ENCODE results near the gene DPYSL3. TPM values are rescaled to one million over a fixed set of nuclear protein-coding genes. Genes with fewer than 3 reads are reported as not detected.

DPYSL3 gene
- total and polyA plus RNA-seq, 2 experiments from 2014 or later = 9.2 to 42.8 TPM

DNA sequence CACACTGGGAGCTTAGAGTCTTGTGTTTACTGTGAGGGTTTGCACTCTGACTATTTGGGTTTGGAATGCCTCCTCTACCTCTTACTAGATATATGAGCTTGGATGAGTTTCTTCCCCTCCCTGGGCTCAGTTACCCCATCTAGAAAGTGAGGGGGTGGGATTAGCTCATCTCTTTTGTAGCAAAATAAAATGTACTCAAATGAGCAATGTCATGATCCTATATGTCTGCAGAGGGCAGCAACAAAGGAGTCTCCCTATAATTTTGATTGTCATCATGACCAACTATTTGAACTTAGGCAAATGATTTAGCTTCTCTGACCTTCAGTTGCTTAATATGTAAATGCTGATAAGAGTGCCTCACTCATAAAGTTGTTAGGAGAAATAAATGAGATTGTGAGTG is 109.0 kb downstream of the DPYSL3 start:
- H3K36me3 ChIP-seq (ENCODE audit: low read depth) = peaks cover 3% of the 10 kb centered on the region; the same call in 1 of the 2 replicates
- H3K4me1 ChIP-seq (ENCODE audit: insufficient read depth) = peaks cover 31% of the 10 kb centered on the region
- TF ChIP-seq EZH2phosphoT487 (IDR thresholded peaks at IDR 0.05; ENCODE audit: insufficient read depth, low read depth) = no peak
- no peak for TF ChIP-seq EZH2 (IDR thresholded peaks at IDR 0.05; ENCODE audit: insufficient read depth, poor library complexity, severe bottlenecking)
- H3K79me2 ChIP-seq (ENCODE audit: insufficient read depth) = no peaks in the 10 kb centered on the region
- H3K27me3 ChIP-seq (replicated peaks; ENCODE audit: insufficient read depth) = no peaks in the 10 kb centered on the region
- in situ Hi-C loops (cut with MboI) = no loop called here
- peaks cover 37% of the 10 kb centered on the region for H3F3A ChIP-seq (ENCODE audit: insufficient read depth)
- H3K9me2 ChIP-seq (ENCODE audit: insufficient read depth) = no peaks in the 10 kb centered on the region
- H3K9ac ChIP-seq = no peak overlapping the region
- H2AFZ ChIP-seq = no peak overlapping the region
- H3K9me3 ChIP-seq (ENCODE audit: low read depth) = no peaks in the 10 kb centered on the region
- H3K27ac ChIP-seq = peak overlapping the region; percentile 29; the same call in 1 of the 2 replicates
- no peaks in the 10 kb centered on the region for H4K20me1 ChIP-seq (ENCODE audit: insufficient read depth)
- peak; percentile 60 for DNase-seq
- no peak overlapping the region for H3K4me2 ChIP-seq (ENCODE audit: unreplicated experiment)
- H3K4me3 ChIP-seq = no peak overlapping the region

GRCh38 chr5:147400126-147400809 is 109.6 kb downstream of the DPYSL3 start:
- Histone ChIP-seq H3K27me3 (replicated peaks; ENCODE audit: insufficient read depth) (no peaks in the 10 kb centered on the region), H3K9me3 (ENCODE audit: low read depth) (no peaks in the 10 kb centered on the region), H3K36me3 (ENCODE audit: low read depth) (peaks cover 3% of the 10 kb centered on the region; the same call in 1 of the 2 replicates), H4K20me1 (ENCODE audit: insufficient read depth) (no peaks in the 10 kb centered on the region), H3K4me1 (ENCODE audit: insufficient read depth) (peaks cover 30% of the 10 kb centered on the region), H3K79me2 (ENCODE audit: insufficient read depth) (no peaks in the 10 kb centered on the region), H2AFZ (no peak overlapping the region), H3K27ac (peak overlapping the region; percentile 29; the same call in 1 of the 2 replicates), H3K9ac (no peak overlapping the region), H3K9me2 (ENCODE audit: insufficient read depth) (no peaks in the 10 kb centered on the region), H3K4me2 (ENCODE audit: unreplicated experiment) (no peak overlapping the region), H3K4me3 (no peak overlapping the region), H3F3A (ENCODE audit: insufficient read depth) (peaks cover 32% of the 10 kb centered on the region)
- no peak for TF ChIP-seq EZH2phosphoT487 (IDR thresholded peaks at IDR 0.05; ENCODE audit: insufficient read depth, low read depth)
- TF ChIP-seq EZH2 (IDR thresholded peaks at IDR 0.05; ENCODE audit: insufficient read depth, poor library complexity, severe bottlenecking) = no peak
- no peak for DNase-seq
- 97 to 98% methylated on average over 7 of the region's 7 CpGs for WGBS, 2 experiments (ENCODE audit: low coverage in 1 of 2, low lambda C conversion rate in 2 of 2, missing lambda C conversion rate in 2 of 2)
- in situ Hi-C loops (cut with MboI) = no loop called here

DNA sequence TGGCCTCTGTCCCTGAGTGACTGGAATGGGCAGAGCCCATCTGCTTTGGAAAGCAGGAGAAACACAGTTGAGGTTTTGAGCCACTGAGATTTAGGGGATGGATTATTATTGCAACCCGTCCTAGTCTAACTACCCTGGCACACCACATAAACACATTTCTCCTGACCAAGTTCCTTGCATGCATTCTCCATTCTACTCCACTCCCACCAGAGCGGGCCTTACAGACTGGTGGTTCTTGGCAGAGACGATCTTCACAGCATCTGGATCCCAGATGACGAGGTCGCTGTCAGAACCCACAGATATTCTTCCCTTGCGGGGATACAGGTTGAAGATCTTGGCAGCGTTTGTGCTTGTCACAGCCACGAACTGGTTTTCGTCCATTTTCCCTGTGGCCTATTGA is 111.0 kb downstream of the DPYSL3 start:
- Histone ChIP-seq H3K27ac (0 out of 2 replicates have a peak overlapping the region, but pooled peaks have one; percentile 5), H3K9ac (no peak overlapping the region), H4K20me1 (ENCODE audit: insufficient read depth) (no peaks in the 10 kb centered on the region), H3K36me3 (ENCODE audit: low read depth) (peaks cover 3% of the 10 kb centered on the region; the same call in 1 of the 2 replicates), H3K4me1 (ENCODE audit: insufficient read depth) (peaks cover 20% of the 10 kb centered on the region), H3K9me3 (ENCODE audit: low read depth) (no peaks in the 10 kb centered on the region), H3K27me3 (replicated peaks; ENCODE audit: insufficient read depth) (no peaks in the 10 kb centered on the region), H2AFZ (no peak overlapping the region), H3K79me2 (ENCODE audit: insufficient read depth) (no peaks in the 10 kb centered on the region), H3K9me2 (ENCODE audit: insufficient read depth) (no peaks in the 10 kb centered on the region), H3F3A (ENCODE audit: insufficient read depth) (peaks cover 23% of the 10 kb centered on the region), H3K4me3 (no peak overlapping the region), H3K4me2 (ENCODE audit: unreplicated experiment) (no peak overlapping the region)
- DNase-seq = peak; percentile 45
- TF ChIP-seq EZH2 (IDR thresholded peaks at IDR 0.05; ENCODE audit: insufficient read depth, poor library complexity, severe bottlenecking) (no peak), EZH2phosphoT487 (IDR thresholded peaks at IDR 0.05; ENCODE audit: insufficient read depth, low read depth) (no peak)
- in situ Hi-C loops (cut with MboI) = loop anchor here (10.0 kb wide), 1 partner anchor 156 kb away; no protein-coding TSS in a partner anchor
- WGBS, 2 experiments (ENCODE audit: low coverage in 1 of 2, low lambda C conversion rate in 2 of 2, missing lambda C conversion rate in 2 of 2) = 28 to 34% methylated on average over 9 of the region's 9 CpGs

DNA sequence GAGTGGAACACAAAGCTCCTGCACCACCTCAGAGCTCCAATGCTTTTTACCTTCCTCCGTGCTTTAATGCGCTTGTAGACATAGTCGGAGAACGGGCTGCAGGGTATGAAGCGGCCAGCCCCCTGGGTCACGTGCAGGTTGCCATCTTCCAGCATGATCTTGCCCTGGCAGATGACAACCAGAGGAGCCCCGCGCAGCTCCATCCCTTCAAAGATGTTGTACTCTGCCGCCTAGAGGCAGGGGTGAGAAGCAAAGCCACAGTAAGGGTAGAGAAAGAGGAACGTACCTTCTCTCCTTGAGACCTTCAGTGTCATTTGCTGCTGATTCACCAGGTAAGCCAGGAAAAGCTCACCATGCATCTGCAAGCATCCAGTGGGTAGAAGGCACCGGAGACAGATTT is 112.3 kb downstream of the DPYSL3 start:
- H3K4me2 ChIP-seq (ENCODE audit: unreplicated experiment) = no peak overlapping the region
- peaks cover 3% of the 10 kb centered on the region; the same call in 1 of the 2 replicates for H3K36me3 ChIP-seq (ENCODE audit: low read depth)
- no peak overlapping the region for H3K9ac ChIP-seq
- peaks cover 10% of the 10 kb centered on the region for H3F3A ChIP-seq (ENCODE audit: insufficient read depth)
- H3K9me3 ChIP-seq (ENCODE audit: low read depth) = no peaks in the 10 kb centered on the region
- H3K4me3 ChIP-seq = no peak overlapping the region
- in situ Hi-C loops (cut with MboI) = loop anchor here (10.0 kb wide), 1 partner anchor 157 kb away; no protein-coding TSS in a partner anchor
- DNase-seq = no peak
- no peaks in the 10 kb centered on the region for H3K79me2 ChIP-seq (ENCODE audit: insufficient read depth)
- H3K4me1 ChIP-seq (ENCODE audit: insufficient read depth) = peaks cover 9% of the 10 kb centered on the region
- no peaks in the 10 kb centered on the region for H4K20me1 ChIP-seq (ENCODE audit: insufficient read depth)
- 85 to 92% methylated on average over 11 of the region's 11 CpGs for WGBS, 2 experiments (ENCODE audit: low coverage in 1 of 2, low lambda C conversion rate in 2 of 2, missing lambda C conversion rate in 2 of 2)
- no peak overlapping the region for H3K27ac ChIP-seq
- H3K27me3 ChIP-seq (replicated peaks; ENCODE audit: insufficient read depth) = no peaks in the 10 kb centered on the region
- H2AFZ ChIP-seq = no peak overlapping the region
- H3K9me2 ChIP-seq (ENCODE audit: insufficient read depth) = no peaks in the 10 kb centered on the region
- TF ChIP-seq EZH2phosphoT487 (IDR thresholded peaks at IDR 0.05; ENCODE audit: insufficient read depth, low read depth) = no peak
- no peak for TF ChIP-seq EZH2 (IDR thresholded peaks at IDR 0.05; ENCODE audit: insufficient read depth, poor library complexity, severe bottlenecking)
